GM10248 (cell line): ENCODE data around the gene TMEM184B.

Experiments
- CTCF ChIA-PET: fragments of 300-600 bp; sonication (Branson Sonifier 250); formaldehyde crosslinking; extraction: SDS; loops from one replicate; lab custom pipeline; 2021; ENCODE audit warnings: antibody characterized with exemption; lab: Yijun Ruan, JAX
- POLR2A ChIA-PET: fragments of 350-650 bp; sonication (Branson Sonifier 250); formaldehyde crosslinking; extraction: SDS; loops from one replicate; lab custom pipeline; 2020; ENCODE audit warnings: antibody characterized with exemption; lab: Yijun Ruan, JAX
- DNase-seq: peaks from one replicate; pipeline ENCODE4 v3.0.0; 2012; ENCODE audit errors: extremely low spot score
- CTCF ChIP-seq: IDR thresholded peaks from 2 replicates; pipeline ENCODE4 v1.5.1; 2012; ENCODE audit warnings: mild to moderate bottlenecking, low read depth; ENCODE audit errors: extremely low read depth, missing control alignments, control extremely low read depth

Gene TMEM184B

DNA sequence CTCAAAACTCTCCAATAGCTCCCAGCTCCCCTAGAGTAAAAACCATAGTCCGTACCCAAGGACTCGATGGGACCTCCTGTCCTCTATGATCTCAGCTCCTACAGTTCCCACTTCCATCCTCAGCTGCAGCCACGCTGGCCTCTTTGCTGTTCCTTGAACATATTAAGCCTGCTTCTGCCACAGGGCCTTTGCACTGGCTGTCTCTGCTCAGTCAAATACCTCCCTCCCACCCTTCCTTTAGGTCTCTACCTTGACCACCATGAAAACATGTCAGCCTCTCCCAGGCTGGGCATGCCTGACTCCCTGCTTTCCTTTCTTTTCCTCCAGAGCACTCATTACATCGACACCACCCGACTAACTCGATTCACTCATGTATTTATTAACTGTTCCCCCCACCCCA lies 24.5 kb downstream of the TMEM184B start:
- ChIA-PET POLR2A (no interaction called here), CTCF (interaction anchor here (4.0 kb wide), 1 partner anchor 14 kb away, joined by 15 read pairs; no protein-coding TSS in a partner anchor)
- no peak for TF ChIP-seq CTCF

GRCh38 chr22:38247713-38248112 lies 25.1 kb downstream of the TMEM184B start:
- CTCF ChIA-PET: interaction anchor here (4.0 kb wide), 1 partner anchor 14 kb away, joined by 15 read pairs; no protein-coding TSS in a partner anchor
- POLR2A ChIA-PET: no interaction called here
- no peak for DNase-seq
- TF ChIP-seq CTCF: no peak

More for the DNA sequence above, 24.5 kb downstream of the TMEM184B start:
- no peak for DNase-seq

DNA sequence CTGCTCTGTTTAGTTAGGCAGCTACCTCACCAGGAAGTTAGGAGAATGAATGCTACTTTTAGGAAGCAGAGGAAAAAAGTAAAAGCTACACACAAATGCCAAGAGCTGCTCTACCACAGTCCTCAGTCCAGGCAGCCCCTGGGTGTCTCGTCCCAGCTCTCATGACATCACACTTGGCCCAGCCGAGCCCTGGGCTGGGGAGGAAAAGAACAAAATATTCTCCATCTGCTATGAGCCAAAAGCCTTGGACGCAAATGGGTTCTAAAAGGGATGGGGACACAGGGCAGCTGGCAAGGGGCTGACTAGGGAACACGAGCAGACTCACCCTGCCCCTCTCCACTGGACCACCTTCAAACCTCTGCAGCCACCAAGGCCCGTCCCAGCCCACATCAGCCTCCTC lies 26.1 kb downstream of the TMEM184B start:
- TF ChIP-seq CTCF: no peak
- ChIA-PET POLR2A (no interaction called here), CTCF (no interaction called here)
- DNase-seq: no peak

GRCh38 chr22:38246046-38246658 lies 26.7 kb downstream of the TMEM184B start:
- no peak for DNase-seq

GRCh38 chr22:38244106-38244505 lies 28.7 kb downstream of the TMEM184B start:
- DNase-seq: no peak
- no peak for TF ChIP-seq CTCF
- ChIA-PET CTCF (interaction anchor here (0.7 kb wide), 1 partner anchor 13 kb away, joined by 3 read pairs; no protein-coding TSS in a partner anchor), POLR2A (no interaction called here)

More at GRCh38 chr22:38246046-38246658, 26.7 kb downstream of the TMEM184B start:
- ChIA-PET POLR2A (no interaction called here), CTCF (no interaction called here)
- TF ChIP-seq CTCF: no peak

GRCh38 chr22:38243007-38243765 lies 29.6 kb downstream of the TMEM184B start:
- ChIA-PET POLR2A (interaction anchor here (0.6 kb wide), 1 partner anchor 171 kb away, joined by 5 read pairs; no protein-coding TSS in a partner anchor), CTCF (interaction anchor here (0.7 to 1.5 kb wide), 3 partner anchors 12 to 19 kb away, joined by 3 to 7 read pairs (median 4); no protein-coding TSS in a partner anchor)
- no peak for DNase-seq
- TF ChIP-seq CTCF: no peak
